Measurements from ENCODE around the gene CDK14. TPM values are rescaled to one million over a fixed set of nuclear protein-coding genes. Genes with fewer than 3 reads are reported as not detected.

CDK14 gene
- total RNA-seq, 1 donor from 2014 or later: 6.4 TPM

DNA sequence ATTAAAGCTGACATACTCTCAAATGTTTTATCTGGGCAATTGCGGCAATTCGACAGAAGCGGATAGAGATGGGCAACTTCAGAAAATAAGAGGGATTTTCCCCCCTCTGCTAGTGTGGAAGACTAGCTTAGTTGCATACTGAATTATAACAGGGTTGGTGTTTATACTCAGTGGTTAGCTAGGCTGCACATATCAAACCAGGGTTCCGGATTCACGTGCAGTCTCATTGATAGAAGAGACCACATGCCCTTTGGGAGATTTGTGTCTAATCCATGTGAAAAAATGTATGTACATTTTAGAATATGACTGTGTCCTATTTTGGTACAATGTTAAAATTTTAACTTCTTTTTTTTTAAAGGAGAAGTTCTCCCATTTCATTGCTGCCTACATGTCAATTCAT is 531.2 kb downstream of the CDK14 start:
- H3K4me3 ChIP-seq (ENCODE audit: low read depth, low read length): no peak overlapping the region
- no peak for DNase-seq (ENCODE audit: low read depth)
- no peak for TF ChIP-seq CTCF (conservative IDR thresholded peaks at IDR 0.05; ENCODE audit: low read depth, low read length)

DNA sequence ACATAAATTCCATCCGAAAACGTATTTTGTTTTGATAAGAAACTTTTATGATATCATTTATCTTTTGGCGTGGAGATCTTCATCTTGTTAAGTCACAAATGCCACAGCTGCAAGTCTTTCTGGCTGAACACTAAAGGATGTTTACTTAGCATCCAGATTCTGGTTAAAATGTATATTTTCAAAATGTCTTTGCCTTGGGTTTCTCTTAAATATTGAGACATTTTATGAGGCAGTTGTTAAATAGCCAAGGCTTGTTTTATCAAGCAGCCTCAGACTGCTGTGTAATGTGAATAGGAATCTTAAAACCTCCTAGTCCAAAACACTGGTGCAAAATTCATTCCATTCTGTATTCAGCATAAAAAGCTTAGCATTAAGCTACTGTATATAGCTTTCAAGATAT is 531.8 kb downstream of the CDK14 start:
- H3K4me3 ChIP-seq (ENCODE audit: low read depth, low read length): no peak overlapping the region
- no peak for DNase-seq (ENCODE audit: low read depth)
- TF ChIP-seq CTCF (conservative IDR thresholded peaks at IDR 0.05; ENCODE audit: low read depth, low read length): no peak

DNA sequence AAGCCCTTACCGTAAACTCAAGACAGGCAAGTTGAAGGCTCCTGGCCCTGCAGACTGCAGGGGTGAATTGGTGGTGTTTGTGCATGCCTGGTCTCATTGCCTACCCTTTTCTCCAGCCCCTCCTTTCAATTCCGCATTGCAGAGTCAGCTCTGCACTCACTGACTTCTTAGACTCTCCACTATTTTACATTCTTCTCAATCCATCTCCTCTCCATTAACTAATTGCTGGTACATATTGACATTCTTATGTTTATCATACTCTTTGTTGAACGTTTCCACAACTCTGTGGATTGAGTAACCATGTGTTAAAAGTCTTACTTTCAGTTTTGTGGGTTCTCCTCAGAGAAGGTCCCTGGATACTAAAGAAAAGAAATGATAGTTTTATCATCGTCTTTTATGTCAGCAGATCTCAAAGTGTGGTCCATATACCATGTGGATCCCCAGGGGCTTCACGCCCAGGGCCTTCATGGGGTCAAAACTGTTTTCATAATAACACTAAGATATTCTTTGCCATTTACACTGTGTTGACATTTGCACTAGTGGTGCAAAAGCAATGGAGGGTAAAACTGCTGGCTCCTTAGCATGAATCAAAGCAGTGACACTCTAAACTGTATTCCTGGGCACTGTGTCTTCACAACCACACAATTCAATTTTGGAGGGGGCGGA is 532.7 kb downstream of the CDK14 start:
- DNase-seq (ENCODE audit: low read depth): no peak
- TF ChIP-seq CTCF (conservative IDR thresholded peaks at IDR 0.05; ENCODE audit: low read depth, low read length): no peak
- H3K4me3 ChIP-seq (ENCODE audit: low read depth, low read length): peak overlapping the region; percentile 28

GRCh38 chr7:91135300-91135699 is 539.2 kb downstream of the CDK14 start:
- H3K4me3 ChIP-seq (ENCODE audit: low read depth, low read length): no peak overlapping the region
- no peak for TF ChIP-seq CTCF (conservative IDR thresholded peaks at IDR 0.05; ENCODE audit: low read depth, low read length)
- no peak for DNase-seq (ENCODE audit: low read depth)

DNA sequence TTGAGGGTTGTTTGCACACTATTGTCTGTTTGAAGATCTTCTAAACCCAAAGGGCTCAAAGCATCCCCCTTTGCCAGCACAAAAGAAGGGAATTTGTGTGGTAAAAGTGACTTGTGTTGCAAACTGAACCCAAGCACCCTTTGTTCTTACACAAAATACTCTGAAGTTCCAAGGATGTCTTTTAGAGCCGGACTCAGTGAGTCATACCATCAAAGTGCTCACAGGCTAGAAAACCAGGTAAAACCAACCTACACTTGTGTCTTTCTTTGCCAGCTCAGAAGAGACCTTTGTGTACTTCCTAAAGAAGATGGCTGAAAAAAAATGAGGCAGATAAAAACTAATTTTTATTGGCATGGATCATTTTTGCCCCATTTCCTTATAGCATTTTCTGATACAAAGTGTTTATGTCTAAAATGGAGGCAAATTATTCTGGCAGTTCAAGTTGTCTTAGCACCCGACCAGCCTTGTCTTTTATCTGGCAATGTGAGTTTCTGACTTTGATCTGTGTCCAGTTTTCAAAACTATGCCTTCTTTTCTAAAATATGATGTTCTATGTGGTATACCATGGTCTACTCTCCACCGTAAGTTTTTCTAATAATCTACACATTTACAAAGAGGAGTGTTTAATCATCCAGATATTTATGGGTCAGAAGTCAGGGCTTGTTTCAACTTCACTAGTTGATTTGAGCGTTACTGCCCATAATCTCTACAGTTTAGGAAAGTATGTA is 539.7 kb downstream of the CDK14 start:
- H3K4me3 ChIP-seq (ENCODE audit: low read depth, low read length): no peak overlapping the region
- no peak for TF ChIP-seq CTCF (conservative IDR thresholded peaks at IDR 0.05; ENCODE audit: low read depth, low read length)
- DNase-seq (ENCODE audit: low read depth): no peak

DNA sequence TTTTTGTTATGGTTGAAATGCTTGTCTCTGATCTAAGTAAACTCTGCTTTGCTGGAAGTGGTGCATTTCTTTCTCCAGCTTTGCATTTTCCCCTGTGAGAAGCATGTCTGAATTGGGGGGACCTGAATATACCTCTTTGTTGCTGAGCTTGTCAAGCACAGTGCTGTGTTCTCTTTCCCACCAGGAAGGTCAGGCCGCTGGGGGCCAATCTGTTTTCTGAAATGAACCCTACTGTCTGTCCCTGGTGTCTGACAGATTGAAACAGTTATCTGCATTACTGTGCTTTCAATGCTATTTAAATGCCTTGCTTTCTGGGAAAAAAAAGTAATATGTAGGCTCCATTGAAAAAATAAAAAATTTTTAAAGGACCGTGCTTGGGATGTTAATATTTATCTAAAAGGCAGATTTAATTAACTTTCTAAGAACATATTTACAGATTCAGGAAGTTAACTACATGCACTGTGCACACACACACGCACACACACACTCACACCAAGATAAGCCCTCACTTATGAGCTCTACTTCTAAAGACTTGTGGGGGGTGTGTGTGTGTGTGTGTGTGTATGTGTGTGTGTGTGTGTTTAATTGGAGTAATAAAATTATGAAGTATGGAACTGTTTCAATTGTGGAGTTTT is 541.1 kb downstream of the CDK14 start:
- TF ChIP-seq CTCF (conservative IDR thresholded peaks at IDR 0.05; ENCODE audit: low read depth, low read length): no peak
- no peak for DNase-seq (ENCODE audit: low read depth)
- no peak overlapping the region for H3K4me3 ChIP-seq (ENCODE audit: low read depth, low read length)
